Activated T-cell treated with anti-CD3 and anti-CD28 coated beads, Interleukin-2, amount 50 U/mL, for 72 hours (primary cell): ENCODE measurements around the gene DENND4A. TPM values are rescaled to one million over a fixed set of nuclear protein-coding genes. Genes with fewer than 3 reads are reported as not detected.
A peak's percentile ranks its signal among the peaks of the same experiment; 100 is the strongest.

Source experiments
- ATAC-seq, 2 donors: fragments of 150-1000 bp; cut with Tn5 transposase; replicated peaks in 1 of 2; 2 replicates each; pipeline ENCODE4 v1.10.0; 2021; ENCODE audit warnings: moderate library complexity in 2 of 2, mild to moderate bottlenecking in 1 of 2
- DNase-seq, 2 donors: peaks; one replicate each; pipeline ENCODE4 v3.0.0; 2021 to 2022; ENCODE audit warnings: mixed read lengths in 1 of 2
- H3K27ac Mint-ChIP-seq: one replicate; pipeline ENCODE4 v1.8.0; 2022; ENCODE audit warnings: mild to moderate bottlenecking, moderate library complexity, mixed read lengths
- H3K27me3 Mint-ChIP-seq: one replicate; pipeline ENCODE4 v1.8.0; 2022; ENCODE audit warnings: low read depth, mixed read lengths
- H3K36me3 Mint-ChIP-seq, 2 donors: one replicate each; pipeline ENCODE4 v1.8.0; 2022; ENCODE audit warnings: mixed read lengths in 2 of 2, mild to moderate bottlenecking in 1 of 2; ENCODE audit not compliant: insufficient read depth in 2 of 2
- H3K4me1 Mint-ChIP-seq: one replicate; pipeline ENCODE4 v1.8.0; 2022; ENCODE audit warnings: low read depth, mixed read lengths
- H3K4me3 Mint-ChIP-seq, 2 donors: one replicate each; pipeline ENCODE4 v1.8.0; 2022; ENCODE audit warnings: mild to moderate bottlenecking in 2 of 2, mixed read lengths in 2 of 2, moderate library complexity in 2 of 2
- H3K9me3 Mint-ChIP-seq, 2 donors: one replicate each; pipeline ENCODE4 v1.8.0; 2022; ENCODE audit warnings: mixed read lengths in 2 of 2
- total RNA-seq, 2 donors: library from RNA; stranded (reverse); gene quantifications; one replicate each; pipeline ENCODE4 v1.2.3, GENCODE V29; 2022

Gene DENND4A
- total RNA-seq, 2 donors from 2014 or later, result 56.7 to 59.3 TPM

- Mint-ChIP-seq H3K4me3 (no peak overlapping the region), H3K27ac (no peak overlapping the region), H3K36me3 (peaks cover 7 to 32% of the 10 kb centered on the region in 2 donors), H3K9me3 (no peaks in the 10 kb centered on the region), H3K27me3 (no peaks in the 10 kb centered on the region), H3K4me1 (no peaks in the 10 kb centered on the region)
- no peak for DNase-seq
- no peak for ATAC-seq
Measured at GRCh38 chr15:65722191-65722590, 69.9 kb downstream of the DENND4A start.

- H3K4me1 Mint-ChIP-seq, result peaks cover 9% of the 10 kb centered on the region
- H3K36me3 Mint-ChIP-seq, result peaks cover 10 to 29% of the 10 kb centered on the region in 2 donors
Measured at GRCh38 chr15:65712415-65712814, 79.7 kb downstream of the DENND4A start.

DNA sequence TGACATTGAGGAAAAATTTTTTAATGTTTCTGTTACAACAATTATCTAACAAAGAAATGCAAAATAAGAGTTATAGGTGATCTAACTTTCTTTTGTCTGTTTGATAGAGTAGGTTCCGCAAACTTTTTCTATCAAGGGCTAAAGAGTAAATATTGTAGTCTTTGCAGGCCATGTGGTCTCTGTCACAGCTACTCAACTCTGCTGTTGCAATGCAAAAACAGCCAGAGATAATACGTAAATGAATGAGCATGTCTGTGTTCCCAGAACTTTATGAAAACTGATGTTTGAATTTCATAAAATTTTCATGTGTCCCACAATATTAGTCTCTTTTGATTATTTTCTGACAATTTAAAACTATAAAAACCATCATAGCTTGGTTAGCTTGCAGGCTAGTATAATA lies 97.0 kb downstream of the DENND4A start:
- no peak for ATAC-seq
- Mint-ChIP-seq H3K4me3 (no peak overlapping the region), H3K9me3 (no peaks in the 10 kb centered on the region), H3K27ac (no peak overlapping the region), H3K36me3 (peaks cover 13 to 36% of the 10 kb centered on the region in 2 donors), H3K4me1 (no peaks in the 10 kb centered on the region), H3K27me3 (no peaks in the 10 kb centered on the region)
- DNase-seq, result no peak

More at GRCh38 chr15:65712415-65712814, 79.7 kb downstream of the DENND4A start:
- H3K4me3 Mint-ChIP-seq, result no peak overlapping the region
- H3K27ac Mint-ChIP-seq, result no peak overlapping the region
- no peak for DNase-seq
- no peaks in the 10 kb centered on the region for H3K27me3 Mint-ChIP-seq
- peak in 1 of 2 donors; percentile 53 for ATAC-seq
- H3K9me3 Mint-ChIP-seq, result no peaks in the 10 kb centered on the region

GRCh38 chr15:65690778-65691177 lies 101.3 kb downstream of the DENND4A start:
- ATAC-seq (no peak), DNase-seq (no peak)
- Mint-ChIP-seq H3K4me1 (peaks cover 17% of the 10 kb centered on the region), H3K27me3 (no peaks in the 10 kb centered on the region), H3K4me3 (no peak overlapping the region), H3K36me3 (peaks cover 18 to 46% of the 10 kb centered on the region in 2 donors), H3K27ac (no peak overlapping the region), H3K9me3 (no peaks in the 10 kb centered on the region)

GRCh38 chr15:65690173-65690572 lies 101.9 kb downstream of the DENND4A start:
- ATAC-seq (no peak), DNase-seq (no peak)
- Mint-ChIP-seq H3K27me3 (no peaks in the 10 kb centered on the region), H3K27ac (peak overlapping the region; percentile 31), H3K9me3 (no peaks in the 10 kb centered on the region), H3K4me3 (no peak overlapping the region), H3K36me3 (peaks cover 18 to 47% of the 10 kb centered on the region in 2 donors), H3K4me1 (peaks cover 17% of the 10 kb centered on the region)

GRCh38 chr15:65688462-65688861 lies 103.6 kb downstream of the DENND4A start:
- H3K27me3 Mint-ChIP-seq, result no peaks in the 10 kb centered on the region
- no peak overlapping the region for H3K27ac Mint-ChIP-seq
- no peak for DNase-seq
- no peak for ATAC-seq
- peaks cover 18 to 43% of the 10 kb centered on the region in 2 donors for H3K36me3 Mint-ChIP-seq
- no peak overlapping the region for H3K4me3 Mint-ChIP-seq
- no peaks in the 10 kb centered on the region for H3K9me3 Mint-ChIP-seq
- H3K4me1 Mint-ChIP-seq, result peaks cover 23% of the 10 kb centered on the region

DNA sequence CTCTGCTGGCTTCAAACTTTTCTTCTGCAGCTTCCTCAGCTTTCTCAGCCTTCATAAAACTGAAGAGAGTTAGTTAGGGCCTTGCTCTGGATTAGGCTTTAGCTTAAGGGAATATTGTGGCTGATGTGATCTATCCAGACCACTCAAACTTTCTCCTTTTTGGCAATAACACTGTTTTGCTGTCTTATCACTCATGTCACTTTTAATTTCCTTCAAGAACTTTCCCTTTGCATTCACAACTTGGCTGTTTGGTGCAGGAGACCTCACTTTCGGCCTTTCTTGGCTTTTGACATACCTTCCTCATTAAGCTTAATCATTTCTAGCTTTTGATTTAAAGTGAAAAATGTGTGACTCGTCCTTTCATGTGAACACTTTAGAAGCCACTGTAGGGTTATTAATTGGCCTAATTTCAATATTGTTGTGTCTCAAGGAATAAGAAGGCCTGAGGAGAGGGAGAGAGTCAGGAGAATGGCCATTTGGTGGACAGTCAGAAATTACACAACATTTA lies 109.6 kb downstream of the DENND4A start:
- H3K36me3 Mint-ChIP-seq, result peaks cover 0 to 5% of the 10 kb centered on the region in 2 donors

GRCh38 chr15:65680544-65680943 lies 111.5 kb downstream of the DENND4A start:
- Mint-ChIP-seq H3K9me3 (no peaks in the 10 kb centered on the region), H3K4me3 (no peak overlapping the region), H3K36me3 (peaks cover 0 to 3% of the 10 kb centered on the region in 2 donors), H3K27me3 (no peaks in the 10 kb centered on the region), H3K27ac (no peak overlapping the region), H3K4me1 (peaks cover 19% of the 10 kb centered on the region)
- ATAC-seq, result no peak
- DNase-seq, result no peak

More for the DNA sequence above, 109.6 kb downstream of the DENND4A start:
- H3K4me3 Mint-ChIP-seq, result no peak overlapping the region
- no peaks in the 10 kb centered on the region for H3K9me3 Mint-ChIP-seq
- H3K4me1 Mint-ChIP-seq, result peaks cover 19% of the 10 kb centered on the region
- no peak for DNase-seq
- ATAC-seq, result peak; percentile 15 to 32
- H3K27me3 Mint-ChIP-seq, result no peaks in the 10 kb centered on the region
- H3K27ac Mint-ChIP-seq, result no peak overlapping the region

GRCh38 chr15:65676123-65676522 lies 116.0 kb downstream of the DENND4A start:
- Mint-ChIP-seq H3K27ac (peak overlapping the region; percentile 5), H3K4me3 (no peak overlapping the region), H3K27me3 (no peaks in the 10 kb centered on the region), H3K9me3 (no peaks in the 10 kb centered on the region), H3K36me3 (peaks cover 3 to 8% of the 10 kb centered on the region in 2 donors), H3K4me1 (no peaks in the 10 kb centered on the region)
- DNase-seq (no peak), ATAC-seq (no peak)

GRCh38 chr15:65675551-65675950 lies 116.5 kb downstream of the DENND4A start:
- H3K27me3 Mint-ChIP-seq, result no peaks in the 10 kb centered on the region
- no peak overlapping the region for H3K4me3 Mint-ChIP-seq
- H3K4me1 Mint-ChIP-seq, result no peaks in the 10 kb centered on the region
- peaks cover 3 to 13% of the 10 kb centered on the region in 2 donors for H3K36me3 Mint-ChIP-seq
- no peaks in the 10 kb centered on the region for H3K9me3 Mint-ChIP-seq
- DNase-seq (no peak), ATAC-seq (no peak)
- peak overlapping the region; percentile 75 for H3K27ac Mint-ChIP-seq

DNA sequence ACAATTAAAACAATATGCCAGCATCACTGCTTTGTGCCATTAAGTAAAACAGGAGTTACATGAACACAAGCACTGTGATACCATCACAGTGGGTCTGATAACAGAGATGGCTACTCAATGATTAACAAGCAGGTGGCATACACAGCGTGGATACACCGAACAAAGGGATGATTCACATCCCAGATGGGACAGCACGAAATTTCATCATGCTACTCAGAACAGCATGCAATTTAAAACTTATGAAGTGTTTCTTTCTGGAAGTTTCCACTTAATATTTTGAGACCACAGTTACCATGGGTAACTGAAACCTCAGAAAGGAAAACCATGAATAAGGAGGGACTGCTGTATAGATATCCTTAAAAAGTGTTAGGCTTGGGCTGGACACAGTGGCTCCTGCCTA lies 125.8 kb downstream of the DENND4A start:
- Mint-ChIP-seq H3K4me3 (no peak overlapping the region), H3K36me3 (peaks cover 3 to 34% of the 10 kb centered on the region in 2 donors), H3K4me1 (no peaks in the 10 kb centered on the region), H3K9me3 (no peaks in the 10 kb centered on the region), H3K27me3 (no peaks in the 10 kb centered on the region), H3K27ac (no peak overlapping the region)
- no peak for DNase-seq
- peak in 1 of 2 donors; percentile 38 for ATAC-seq

DNA sequence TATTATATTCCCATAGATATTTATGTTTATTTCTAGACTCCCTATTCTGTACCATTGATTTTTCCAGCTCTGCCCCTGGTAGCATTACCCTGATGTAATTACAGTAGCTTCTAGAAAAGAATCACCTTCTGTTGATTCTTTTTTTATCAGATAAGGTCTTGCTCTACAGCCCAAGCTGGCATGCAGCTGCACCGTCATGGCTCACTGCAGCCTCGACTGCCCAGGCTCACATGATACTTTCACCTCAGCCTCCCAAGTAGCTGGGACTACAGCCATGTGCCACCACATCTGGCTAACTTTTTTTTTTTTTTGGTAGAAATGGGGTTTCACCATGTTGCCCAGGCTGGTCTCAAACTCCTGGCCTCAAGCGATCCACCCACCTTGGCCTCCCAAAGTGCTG lies 128.6 kb downstream of the DENND4A start:
- Mint-ChIP-seq H3K36me3 (peaks cover 3 to 21% of the 10 kb centered on the region in 2 donors), H3K4me1 (no peaks in the 10 kb centered on the region), H3K4me3 (no peak overlapping the region), H3K9me3 (no peaks in the 10 kb centered on the region), H3K27me3 (no peaks in the 10 kb centered on the region), H3K27ac (peak overlapping the region; percentile 19)
- ATAC-seq, result no peak
- DNase-seq, result no peak

GRCh38 chr15:65660927-65661326 lies 131.2 kb downstream of the DENND4A start:
- H3K9me3 Mint-ChIP-seq, result no peaks in the 10 kb centered on the region
- H3K36me3 Mint-ChIP-seq, result peaks cover 3 to 23% of the 10 kb centered on the region in 2 donors
- DNase-seq (no peak), ATAC-seq (no peak)
- no peaks in the 10 kb centered on the region for H3K4me1 Mint-ChIP-seq
- no peak overlapping the region for H3K27ac Mint-ChIP-seq
- no peak overlapping the region for H3K4me3 Mint-ChIP-seq
- no peaks in the 10 kb centered on the region for H3K27me3 Mint-ChIP-seq

- peak overlapping the region; percentile 51 for H3K27ac Mint-ChIP-seq
- peaks cover 3 to 25% of the 10 kb centered on the region in 2 donors for H3K36me3 Mint-ChIP-seq
- ATAC-seq (no peak), DNase-seq (no peak)
- H3K27me3 Mint-ChIP-seq, result no peaks in the 10 kb centered on the region
- H3K9me3 Mint-ChIP-seq, result no peaks in the 10 kb centered on the region
- no peak overlapping the region for H3K4me3 Mint-ChIP-seq
- no peaks in the 10 kb centered on the region for H3K4me1 Mint-ChIP-seq
Measured at GRCh38 chr15:65659502-65660052, 132.5 kb downstream of the DENND4A start.
